Omental fat pad (tissue), 4 donors: Measurements from ENCODE around the gene THPO. TPM values are rescaled to one million over a fixed set of nuclear protein-coding genes. Genes with fewer than 3 reads are reported as not detected.

ENCODE experiments used
- ATAC-seq: fragments of 150-250 bp; one replicate; pipeline ENCODE4 v1.9.1; 2016; ENCODE audit warnings: mild to moderate bottlenecking, moderate library complexity; ENCODE audit not compliant: low FRiP score
- DNase-seq: peaks from one replicate; pipeline ENCODE4 v3.0.0-alpha.2; 2019; ENCODE audit warnings: low spot score
- total RNA-seq, 4 donors: library from RNA; depleted of rRNA; stranded (reverse); fragments of >200 nt; gene quantifications; one replicate each; pipeline ENCODE4 v1.1.0, GENCODE V29; 2016
- TF ChIP-seq, protein P1 (sequence below), 3 donors: fragments of 450-650 bp; IDR thresholded peaks; one replicate each; pipeline ENCODE4 v1.5.1; 2016 to 2017; ENCODE audit warnings: antibody characterized with exemption in 3 of 3, mild to moderate bottlenecking in 3 of 3, moderate library complexity in 2 of 3

Gene THPO
- total RNA-seq, 4 donors from 2014 or later, result 0.36 to 1.3 (median 0.94) TPM

DNA sequence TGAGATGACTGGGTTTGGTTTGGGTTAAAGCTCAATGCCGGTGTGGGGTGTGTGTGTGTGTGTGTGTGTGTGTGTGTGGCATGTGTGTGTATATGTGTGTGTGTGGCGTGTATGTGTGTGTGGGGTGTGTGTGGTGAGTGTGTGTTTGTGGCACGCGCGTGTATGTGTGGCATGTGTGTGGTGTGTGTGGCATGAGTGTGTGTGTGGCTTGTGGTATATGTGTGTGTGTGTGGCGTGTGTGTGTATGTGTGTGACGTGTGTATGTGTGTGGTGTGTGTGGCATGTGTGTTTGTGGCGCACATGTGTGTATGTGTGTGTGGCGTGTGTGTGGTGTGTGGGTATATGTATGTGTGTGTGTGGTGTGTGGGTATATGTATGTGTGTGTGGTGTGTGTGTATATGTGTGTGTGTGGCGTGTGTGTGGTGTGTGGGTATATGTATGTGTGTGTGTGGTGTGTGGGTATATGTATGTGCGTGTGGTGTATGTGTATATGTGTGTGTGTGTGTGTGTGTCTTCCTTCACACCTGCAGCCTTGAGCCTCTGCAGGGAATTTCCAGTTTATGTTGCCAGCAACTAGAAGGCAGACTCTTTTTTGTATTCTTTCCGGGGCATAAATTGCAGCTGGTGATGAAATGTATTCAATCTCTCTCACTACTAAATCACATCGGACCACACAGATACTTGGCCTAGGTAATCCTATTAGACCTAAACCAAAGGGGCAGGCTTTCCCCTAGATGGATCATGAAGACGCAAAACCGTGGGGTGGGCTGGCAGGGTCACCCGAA lies 36.6 kb upstream of the THPO start:
- no peak for DNase-seq
- no peak for ATAC-seq
- TF ChIP-seq, protein P1, sequence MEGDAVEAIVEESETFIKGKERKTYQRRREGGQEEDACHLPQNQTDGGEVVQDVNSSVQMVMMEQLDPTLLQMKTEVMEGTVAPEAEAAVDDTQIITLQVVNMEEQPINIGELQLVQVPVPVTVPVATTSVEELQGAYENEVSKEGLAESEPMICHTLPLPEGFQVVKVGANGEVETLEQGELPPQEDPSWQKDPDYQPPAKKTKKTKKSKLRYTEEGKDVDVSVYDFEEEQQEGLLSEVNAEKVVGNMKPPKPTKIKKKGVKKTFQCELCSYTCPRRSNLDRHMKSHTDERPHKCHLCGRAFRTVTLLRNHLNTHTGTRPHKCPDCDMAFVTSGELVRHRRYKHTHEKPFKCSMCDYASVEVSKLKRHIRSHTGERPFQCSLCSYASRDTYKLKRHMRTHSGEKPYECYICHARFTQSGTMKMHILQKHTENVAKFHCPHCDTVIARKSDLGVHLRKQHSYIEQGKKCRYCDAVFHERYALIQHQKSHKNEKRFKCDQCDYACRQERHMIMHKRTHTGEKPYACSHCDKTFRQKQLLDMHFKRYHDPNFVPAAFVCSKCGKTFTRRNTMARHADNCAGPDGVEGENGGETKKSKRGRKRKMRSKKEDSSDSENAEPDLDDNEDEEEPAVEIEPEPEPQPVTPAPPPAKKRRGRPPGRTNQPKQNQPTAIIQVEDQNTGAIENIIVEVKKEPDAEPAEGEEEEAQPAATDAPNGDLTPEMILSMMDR (IDR thresholded peaks at IDR 0.05), result no peak

DNA sequence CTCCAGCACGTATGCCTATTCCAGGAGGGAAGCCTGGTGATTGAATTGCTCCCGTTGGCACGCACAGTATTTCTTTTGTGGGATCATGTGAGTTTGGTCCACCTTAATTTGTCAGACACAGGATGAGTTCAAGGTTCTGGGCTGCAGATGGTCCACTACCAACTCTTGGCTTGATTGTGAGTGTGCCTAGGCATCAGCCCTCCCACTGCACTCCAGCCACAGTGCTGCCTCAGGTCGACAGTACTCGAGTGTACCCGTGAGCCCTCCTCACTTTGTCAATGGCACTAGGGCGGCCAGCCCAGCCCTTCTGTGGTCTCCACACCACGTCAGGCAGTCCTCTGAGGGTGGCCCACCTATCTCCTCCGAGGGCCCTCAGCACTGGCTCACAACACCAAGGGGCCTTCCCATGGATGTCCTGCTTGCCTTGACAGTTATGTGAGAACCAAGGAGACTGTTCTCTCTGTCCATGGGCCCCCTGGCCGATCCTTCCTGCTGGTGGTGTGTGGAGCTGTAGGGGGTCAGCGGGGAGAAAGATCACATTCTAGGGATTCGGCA lies 32.0 kb upstream of the THPO start:
- DNase-seq, result no peak

DNA sequence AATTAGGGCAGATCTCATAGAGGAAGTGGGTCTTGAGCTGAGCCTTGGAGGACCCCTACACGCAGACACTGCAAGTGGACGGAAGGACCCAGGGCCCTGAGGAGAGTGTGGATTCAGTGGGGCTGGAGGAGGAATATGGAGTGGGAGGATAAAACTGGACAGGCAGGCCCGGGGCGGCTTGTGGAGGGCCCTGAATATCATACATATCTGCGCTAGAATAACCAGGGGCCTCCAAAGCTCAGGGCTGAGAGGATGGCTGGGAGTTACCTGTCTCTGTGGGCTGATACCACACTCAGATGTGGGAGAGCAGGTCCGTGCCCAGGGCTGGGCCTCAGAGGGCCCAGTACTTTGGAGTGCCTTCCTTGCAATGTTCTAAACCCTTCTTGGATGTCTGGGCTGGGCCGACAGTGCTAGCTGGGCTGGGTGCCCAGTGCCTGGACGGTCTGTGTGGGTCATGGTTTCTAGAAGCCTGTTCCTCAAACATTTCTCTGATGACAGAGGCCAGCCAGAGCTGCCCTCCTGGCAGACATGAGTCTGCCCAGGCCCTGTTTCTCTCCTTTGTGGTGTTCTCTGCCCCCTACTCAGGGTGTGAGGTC lies 31.4 kb upstream of the THPO start:
- TF ChIP-seq, protein P1 (IDR thresholded peaks at IDR 0.05), result no peak
- no peak for DNase-seq

More for the DNA sequence above, 32.0 kb upstream of the THPO start:
- ATAC-seq, result no peak
- TF ChIP-seq, protein P1 (IDR thresholded peaks at IDR 0.05), result no peak

DNA sequence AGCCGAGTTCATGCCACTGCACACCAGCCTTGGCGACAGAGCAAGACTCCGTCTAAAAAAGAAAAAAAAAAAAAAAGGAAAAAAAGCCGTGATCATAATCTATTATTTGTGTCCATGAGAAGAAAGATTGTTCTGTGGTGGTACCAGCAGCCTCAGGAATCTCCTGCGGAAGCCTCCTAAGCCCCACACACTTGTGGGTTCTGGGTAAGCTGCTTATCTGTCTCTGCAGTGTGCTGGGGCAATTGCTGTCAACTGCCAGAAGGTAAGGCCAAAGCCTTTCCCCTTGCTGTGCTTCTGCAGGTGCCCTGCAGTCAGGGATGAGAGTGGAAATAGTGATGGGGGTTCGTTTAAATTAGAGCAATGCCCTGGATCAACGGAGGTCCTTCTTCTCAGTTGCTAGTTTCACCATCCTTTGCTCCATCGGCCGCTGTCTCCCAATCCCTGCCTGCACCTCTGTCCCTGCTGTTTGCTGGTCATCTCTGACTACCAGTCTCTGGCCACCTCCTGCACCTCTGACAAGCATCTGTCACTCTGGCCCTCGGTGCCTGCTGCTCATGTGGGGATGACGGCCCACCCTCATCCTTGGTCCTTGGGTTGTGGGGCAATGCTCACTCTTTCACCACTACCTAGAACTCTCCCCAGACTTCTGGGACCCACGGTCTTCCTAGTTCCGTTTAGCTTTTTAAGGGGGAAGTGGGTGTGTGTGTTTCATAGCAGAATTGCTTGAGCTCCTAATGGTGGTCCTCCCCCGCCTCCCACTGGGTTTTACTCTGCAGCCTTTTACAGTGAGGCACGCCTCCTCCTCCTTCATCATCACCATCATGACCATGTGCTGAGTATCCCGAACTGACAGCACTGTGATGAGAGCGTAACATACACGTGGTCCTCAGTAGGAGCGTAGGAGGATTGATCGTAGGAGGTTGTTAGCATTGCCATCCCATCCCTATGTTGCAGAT lies 27.3 kb upstream of the THPO start:
- ATAC-seq (peak; percentile 29), DNase-seq (no peak)

More for the DNA sequence above, 31.4 kb upstream of the THPO start:
- ATAC-seq, result no peak

DNA sequence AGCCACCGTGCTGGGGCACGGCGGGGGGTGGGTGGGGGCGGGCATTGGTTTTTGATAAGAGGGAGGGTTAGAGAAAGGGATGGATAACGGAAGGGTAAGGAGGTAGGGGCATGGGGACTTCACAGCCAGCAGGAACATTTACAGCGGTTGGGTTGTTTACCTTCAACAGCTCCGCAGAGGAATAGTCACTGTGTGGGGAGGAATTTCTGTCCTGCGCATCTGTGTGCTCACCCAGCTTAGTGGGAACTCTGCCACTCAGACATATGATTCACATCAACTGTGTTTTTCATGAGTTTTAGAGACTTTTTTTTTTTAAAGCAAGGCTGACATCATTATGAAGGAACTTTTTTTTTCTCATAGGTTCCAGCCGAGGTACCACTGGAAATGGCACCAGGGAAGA lies 21.4 kb upstream of the THPO start:
- no peak for DNase-seq

More for the DNA sequence above, 27.3 kb upstream of the THPO start:
- TF ChIP-seq, protein P1 (IDR thresholded peaks at IDR 0.05), result no peak

DNA sequence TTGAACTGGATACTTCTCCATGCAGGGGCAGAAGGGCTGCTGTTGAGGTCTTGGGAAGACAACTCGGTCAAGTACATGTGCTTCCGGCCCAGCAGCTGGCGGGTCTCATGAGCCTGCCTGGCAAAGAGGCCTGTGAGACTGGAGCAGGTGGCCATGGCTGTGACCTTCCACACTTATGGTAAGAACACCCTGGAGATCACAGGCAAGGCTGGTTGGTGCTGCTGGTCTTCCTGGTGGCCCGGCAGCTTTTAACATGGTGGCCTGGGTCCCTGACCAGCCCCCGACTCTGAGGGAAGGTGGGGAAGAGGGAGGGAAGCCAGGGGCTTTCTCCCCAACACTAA lies 17.3 kb upstream of the THPO start:
- TF ChIP-seq, protein P1 (IDR thresholded peaks at IDR 0.05), result no peak
- no peak for ATAC-seq
- DNase-seq, result no peak

More for the DNA sequence above, 21.4 kb upstream of the THPO start:
- ATAC-seq, result peak; percentile 78
- TF ChIP-seq, protein P1 (IDR thresholded peaks at IDR 0.05), result no peak
